NOMO-1 treated with DMSO at 0.1 percent for 48 hours (cell line): Measurements from ENCODE around the gene CD4.

Source experiments
- DNase-seq: peaks from one replicate; lab custom pipeline; 2025; ENCODE audit not compliant: unreplicated experiment; lab: John Stamatoyannopoulos, UW

The CD4 gene

DNA sequence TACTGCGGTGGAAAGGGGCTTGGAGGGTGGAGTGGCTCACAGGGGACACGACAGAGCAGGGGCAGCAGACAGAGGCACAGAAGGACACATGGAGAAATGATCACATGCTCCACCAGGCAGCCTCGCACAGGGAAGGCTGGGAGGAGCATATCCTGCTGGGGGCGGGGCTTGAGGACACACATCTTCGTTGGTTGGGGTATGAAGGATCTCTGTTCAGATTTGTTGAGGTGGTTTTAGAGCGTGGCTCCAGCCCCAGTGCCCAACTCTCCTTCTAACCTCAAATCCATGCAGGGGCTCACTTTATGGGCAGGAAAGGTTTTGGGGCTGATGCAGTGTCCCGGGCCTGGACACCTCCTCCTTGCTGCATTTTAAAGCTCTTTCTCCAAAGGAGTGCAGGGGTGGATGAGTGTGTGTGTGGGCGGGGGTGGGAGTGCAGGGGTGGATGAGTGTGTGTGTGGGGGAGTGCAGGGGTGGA, 38.1 kb downstream of the CD4 start:
- DNase-seq = no peak

DNA sequence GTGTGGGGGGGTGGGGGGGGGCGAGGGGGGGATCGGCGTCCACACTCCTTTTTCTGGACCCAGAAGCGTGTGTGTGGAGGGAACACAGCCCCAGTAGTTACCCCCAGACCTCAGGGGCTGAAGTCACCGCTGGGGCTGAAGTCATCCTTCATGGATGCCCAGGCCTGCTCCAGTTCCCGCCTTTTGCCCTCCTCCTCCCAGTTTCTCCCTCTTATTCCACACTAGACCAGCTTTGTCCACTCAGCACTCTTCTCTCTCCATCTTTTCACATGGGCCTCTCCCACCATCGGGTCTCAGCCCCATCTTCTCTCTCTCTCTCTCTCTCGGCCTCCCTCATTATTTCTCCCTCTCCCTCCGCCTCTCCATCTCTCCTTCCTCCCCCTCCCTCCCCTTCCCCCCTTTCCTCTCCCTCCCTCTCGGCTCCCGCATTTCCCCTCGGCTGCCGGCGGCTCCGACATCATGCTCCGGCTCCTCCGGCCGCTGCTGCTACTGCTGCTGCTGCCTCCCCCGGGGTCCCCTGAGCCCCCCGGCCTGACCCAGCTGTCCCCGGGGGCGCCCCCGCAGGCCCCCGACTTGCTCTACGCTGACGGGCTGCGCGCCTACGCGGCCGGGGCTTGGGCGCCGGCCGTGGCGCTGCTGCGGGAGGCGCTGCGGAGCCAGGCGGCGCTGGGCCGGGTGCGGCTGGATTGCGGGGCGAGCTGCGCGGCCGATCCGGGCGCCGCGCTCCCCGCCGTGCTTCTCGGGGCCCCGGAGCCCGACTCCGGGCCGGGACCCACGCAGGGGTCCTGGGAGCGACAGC, 38.9 kb downstream of the CD4 start, which contains the start of gene P3H3:
P3H3 (plus strand) TSS at position 426 of the 799 bp plus-strand sequence; CDS start at position 460, 34 bp downstream.
- DNase-seq = no peak

DNA sequence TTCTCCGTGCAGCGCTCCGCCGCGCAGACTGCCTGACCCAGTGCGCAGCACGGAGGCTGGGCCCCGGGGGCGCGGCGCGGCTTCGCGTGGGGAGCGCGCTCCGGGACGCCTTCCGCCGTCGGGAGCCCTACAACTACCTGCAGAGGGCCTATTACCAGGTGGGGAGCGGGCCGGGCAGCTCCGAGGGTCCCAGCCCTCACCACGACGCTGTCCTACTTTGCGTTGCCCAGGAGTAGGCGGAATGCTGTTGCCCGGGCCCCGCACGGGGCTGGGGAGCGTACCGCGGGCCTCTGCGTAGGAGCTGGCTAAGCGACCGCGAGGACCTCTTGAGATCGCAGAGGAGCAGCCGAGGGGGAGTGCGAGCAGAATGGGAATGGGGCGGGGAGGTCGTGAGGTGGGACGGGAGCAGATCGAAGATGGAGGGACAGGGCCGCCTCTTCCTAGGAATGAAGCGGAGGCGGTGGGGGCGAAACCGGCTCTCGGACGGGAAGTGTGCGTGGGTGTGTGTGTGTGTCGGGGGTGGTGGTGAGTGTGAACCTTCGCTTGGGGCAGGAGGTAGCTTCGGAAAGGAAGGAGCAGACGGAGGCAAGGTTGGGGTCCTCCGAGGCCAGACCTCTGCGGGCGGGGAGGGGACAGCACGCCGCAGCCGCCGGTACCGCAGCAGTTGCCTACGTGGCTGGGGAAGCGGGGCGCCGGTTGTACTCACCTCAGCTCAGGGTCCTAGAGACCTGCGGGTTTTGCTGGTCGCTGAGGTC, 39.6 kb downstream of the CD4 start:
- DNase-seq = no peak

DNA sequence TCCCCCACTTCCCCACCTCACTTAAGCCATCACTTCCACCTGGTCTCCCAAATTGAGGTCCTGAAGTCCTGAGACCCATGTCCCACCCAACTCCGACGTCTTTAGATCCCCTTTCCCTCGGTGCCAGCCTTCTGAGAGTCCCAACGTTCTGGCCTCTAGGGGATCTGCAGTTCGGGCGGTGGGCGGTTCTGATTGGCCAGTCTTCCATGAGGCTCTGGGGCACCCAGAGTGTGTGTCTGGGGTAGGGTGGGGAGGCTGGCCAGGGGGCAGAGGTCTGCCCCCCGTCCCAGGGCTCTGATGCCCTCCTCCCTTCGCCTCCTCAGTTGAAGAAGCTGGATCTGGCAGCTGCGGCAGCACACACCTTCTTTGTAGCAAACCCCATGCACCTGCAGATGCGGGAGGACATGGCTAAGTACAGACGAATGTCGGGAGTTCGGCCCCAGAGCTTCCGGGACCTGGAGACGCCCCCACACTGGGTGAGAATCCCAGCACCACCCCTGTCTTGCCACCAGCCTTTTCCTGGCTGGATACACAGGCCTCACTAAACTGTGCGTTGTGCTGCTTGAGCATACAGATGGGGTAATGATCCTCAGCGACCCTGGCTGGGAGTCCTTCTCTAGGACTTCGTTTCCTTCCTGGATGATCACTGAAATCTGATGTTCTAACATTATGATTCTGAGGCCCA, 40.4 kb downstream of the CD4 start:
- no peak for DNase-seq

DNA sequence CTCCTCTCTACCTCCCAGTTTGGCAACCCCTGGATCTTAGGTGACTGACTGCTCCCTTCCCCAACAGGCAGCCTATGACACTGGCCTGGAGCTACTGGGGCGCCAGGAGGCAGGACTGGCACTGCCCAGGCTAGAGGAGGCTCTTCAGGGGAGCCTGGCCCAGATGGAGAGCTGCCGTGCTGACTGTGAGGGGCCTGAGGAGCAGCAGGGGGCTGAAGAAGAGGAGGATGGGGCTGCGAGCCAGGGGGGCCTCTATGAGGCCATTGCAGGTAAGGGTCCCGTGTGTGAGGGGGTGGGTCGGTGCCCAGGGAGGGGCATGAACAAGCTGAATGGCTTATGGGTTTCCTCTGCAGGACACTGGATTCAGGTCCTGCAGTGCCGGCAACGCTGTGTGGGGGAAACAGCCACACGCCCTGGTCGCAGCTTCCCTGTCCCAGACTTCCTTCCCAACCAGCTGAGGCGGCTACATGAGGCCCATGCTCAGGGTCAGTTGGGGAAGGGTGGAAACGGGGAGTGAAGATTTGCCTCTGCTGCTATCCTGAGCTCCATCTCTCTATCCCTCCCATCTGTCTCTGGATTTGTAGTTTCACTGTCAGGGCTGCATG, 41.1 kb downstream of the CD4 start:
- DNase-seq = no peak

DNA sequence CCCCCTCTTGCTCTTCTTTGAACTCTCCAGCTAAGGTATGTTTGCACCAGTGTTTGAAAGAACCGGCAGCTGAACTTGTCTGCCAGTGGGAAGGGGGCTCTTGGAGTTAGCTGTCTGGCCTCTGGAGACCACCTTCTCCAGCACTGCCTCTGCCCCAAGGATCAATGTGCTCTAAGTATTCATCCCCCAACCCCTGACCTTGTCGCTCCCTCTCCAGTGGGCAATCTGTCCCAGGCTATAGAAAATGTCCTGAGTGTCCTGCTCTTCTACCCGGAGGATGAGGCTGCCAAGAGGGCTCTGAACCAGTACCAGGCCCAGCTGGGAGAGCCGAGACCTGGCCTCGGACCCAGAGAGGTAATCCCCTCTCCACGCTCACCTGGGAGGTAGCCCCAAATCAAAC, 41.7 kb downstream of the CD4 start:
- DNase-seq = no peak

DNA sequence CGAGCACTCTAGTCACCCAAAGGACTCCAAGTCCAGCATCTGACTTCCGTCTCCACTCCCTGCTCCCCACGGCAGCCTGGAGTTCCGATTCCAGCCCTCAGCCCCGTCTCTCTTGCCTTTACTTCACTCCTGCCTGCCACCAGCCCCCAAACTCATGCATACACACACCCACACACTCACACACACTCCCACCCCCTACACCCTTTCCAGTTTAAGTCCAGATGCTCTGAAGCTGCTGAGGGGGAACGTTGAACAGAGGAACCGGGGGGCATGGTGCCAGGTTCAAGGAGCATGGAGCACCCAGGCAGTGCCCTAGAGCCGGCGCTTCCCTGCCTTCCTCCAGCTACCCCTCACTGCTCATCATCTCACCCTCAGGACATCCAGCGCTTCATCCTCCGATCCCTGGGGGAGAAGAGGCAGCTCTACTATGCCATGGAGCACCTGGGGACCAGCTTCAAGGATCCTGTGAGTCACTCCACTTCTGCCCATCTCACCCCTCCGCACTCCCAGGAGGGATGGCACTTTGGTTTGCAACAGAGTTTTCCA, 42.2 kb downstream of the CD4 start:
- no peak for DNase-seq

DNA sequence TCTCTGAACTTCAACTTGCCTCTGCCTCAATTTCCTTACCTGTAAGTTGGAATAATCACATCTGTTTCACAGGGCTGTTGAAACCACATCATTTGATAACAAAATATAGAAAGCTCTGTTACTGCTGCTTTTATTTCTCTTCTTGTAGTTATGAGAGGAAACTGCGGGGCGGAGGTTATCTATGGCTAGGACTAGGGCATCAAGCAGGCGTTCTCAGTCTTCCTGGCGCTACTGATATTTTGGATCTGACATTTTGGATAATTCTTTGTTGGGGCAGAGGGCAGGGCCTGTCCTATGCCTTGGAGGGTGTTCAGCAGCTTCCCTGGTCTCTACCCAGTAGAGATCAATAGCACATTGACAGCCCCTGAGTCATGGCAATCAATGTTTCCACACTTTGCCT, 42.8 kb downstream of the CD4 start:
- DNase-seq = no peak

DNA sequence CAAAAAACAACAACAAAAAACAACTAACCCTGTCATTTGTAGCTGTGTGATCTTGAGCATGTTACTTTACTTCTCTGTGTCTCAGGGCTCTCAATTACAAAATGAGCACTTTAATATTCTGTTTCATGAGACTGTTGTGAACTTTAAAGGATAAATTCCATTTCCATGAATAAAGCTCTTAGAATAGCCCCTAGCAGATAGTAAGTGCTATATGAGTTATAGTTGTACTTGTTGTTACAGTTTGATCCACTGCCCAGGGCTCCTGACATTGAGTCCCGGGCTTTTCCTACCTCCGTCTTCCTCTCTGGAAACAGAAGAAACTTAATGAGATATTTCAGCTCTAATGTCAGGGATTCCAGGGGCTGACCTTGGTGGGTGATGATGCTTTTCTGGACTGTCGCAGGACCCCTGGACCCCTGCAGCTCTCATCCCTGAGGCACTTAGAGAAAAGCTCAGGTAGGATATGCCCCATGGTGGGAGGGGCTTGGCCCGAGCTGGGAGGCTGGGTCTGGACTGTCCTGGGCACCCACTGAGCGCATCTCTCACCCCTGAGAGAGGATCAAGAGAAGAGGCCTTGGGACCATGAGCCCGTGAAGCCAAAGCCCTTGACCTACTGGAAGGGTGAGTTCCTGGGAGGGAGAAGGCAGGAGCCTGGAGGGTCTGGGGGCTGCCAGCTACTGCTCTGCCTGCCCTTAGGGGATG, 44.0 kb downstream of the CD4 start:
- no peak for DNase-seq

DNA sequence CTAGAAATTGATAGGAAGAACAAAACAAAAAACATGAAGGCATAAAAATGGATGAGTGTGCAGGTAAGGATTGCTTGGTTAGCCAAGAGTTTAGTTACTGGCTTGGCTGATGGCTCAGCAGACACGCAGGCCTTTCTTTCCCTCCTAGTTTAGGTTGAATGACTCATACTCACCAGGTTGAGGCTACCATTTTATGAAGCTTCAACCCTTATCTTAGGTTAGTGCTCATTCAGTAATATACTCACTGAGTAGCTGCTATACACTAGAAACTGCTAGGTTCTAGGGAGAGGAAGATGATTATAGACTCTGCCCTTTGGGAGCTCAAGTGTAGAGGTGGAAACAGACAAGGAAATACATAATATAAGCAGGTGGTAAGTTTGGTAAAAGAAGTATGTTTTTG, 44.9 kb downstream of the CD4 start:
- no peak for DNase-seq

DNA sequence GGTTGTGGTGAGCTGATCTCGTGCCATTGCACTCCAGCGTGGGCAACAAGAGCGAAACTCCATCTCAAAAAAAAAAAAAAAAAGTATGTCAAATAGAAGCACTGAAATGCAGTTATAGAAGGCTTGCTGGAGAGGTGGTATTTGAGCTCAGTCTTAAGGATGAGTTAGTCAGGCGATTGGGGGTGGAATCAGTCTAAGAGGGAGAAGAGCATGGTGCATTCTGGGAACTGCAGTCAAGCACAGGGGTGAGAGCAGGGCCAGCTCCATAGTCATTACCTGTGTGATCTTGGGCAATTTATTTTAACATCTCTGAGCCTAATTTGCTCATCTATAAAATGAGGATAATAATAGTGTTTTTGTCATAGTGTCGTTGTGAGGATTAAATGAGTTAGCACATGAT, 45.5 kb downstream of the CD4 start:
- DNase-seq = no peak

DNA sequence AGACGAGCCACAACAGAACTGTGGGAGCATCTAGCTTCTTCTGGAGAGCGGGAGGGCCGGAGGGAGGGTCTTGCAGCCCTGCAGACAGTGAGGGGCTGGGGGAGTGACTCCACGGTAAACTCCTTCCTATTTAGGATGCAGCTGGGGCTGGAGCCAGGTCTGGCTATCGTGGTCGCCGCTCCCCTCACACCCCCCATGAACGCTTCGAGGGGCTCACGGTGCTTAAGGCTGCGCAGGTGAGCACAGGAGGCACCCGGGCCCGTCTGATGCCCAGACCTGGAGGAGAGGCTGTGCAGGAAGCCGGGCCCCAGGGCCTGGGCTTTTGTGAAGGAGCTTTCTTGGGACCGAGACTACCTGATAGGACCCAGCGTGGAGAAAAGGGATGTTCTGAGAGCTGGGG, 47.5 kb downstream of the CD4 start:
- DNase-seq = no peak

DNA sequence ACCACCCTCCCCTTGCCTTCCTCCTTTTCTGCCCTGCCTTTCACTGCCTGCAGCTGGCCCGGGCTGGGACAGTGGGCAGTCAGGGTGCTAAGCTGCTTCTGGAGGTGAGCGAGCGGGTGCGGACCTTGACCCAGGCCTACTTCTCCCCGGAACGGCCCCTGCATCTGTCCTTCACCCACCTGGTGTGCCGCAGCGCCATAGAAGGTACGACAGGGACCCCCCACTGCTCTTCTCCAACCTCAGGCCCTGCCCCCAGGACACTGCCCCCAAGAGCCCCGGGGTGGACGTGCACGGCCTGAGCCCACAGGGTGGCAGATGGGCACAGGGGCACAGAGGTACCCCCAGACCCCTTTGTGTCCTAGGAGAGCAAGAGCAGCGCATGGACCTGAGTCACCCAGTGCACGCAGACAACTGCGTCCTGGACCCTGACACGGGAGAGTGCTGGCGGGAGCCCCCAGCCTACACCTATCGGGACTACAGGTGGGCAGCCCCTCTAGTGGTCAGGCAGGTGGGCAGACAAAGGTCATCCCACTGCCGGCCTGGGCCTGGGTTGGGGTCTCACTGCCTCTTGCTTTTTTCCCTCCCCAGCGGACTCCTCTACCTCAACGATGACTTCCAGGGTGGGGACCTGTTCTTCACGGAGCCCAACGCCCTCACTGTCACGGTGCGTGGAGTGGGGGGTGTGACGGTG, 48.2 kb downstream of the CD4 start:
- no peak for DNase-seq

DNA sequence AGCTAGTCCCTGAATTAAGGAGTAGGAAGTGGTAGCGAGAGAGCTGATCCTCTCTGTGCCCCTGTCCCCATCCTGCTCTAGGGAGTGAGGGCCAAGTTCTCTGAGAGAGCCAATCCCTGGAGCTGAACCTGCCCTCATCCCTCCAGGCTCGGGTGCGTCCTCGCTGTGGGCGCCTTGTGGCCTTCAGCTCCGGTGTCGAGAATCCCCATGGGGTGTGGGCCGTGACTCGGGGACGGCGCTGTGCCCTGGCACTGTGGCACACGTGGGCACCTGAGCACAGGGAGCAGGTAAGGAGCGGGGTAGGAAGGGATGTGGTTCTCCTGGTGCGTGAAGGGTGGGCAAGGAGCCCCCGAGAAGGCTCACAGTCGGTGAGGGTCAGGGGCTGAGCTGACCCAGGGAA, 49.5 kb downstream of the CD4 start:
- DNase-seq = no peak

DNA sequence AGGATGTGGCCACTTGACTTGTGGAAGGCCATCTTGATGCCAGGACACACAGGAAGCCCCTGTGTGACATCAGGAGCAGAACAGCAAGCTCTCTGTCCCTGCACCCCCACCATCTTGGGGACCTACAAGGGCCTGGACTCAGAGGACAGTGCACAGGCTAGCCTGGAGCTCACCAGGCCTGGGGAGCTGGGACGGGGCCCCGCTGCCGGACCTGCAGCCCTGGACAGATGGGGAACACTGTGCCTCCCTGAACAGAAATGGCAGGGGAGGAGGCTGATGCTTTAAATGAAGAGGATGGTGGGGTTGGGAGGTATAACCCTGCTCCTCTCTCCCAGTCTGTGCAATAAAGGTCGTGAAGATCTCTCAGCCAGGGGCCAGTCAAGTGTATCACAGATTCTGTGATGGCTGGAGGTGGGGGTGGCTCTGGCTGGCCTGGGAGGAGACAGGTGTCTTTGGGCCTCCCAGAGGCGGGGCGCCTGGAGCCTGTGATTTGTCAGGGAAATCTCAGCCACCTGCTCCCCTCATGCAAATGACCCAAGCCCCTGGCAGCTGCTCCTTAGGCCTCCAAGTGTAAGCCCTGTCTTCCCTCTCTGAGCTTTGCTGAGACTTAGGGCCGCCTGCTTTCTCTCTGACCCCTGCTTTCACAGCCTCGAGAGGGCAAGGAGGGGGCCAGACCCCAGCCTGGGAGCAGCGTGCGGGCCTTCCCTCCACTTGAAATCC, 50.3 kb downstream of the CD4 start:
- DNase-seq = no peak

DNA sequence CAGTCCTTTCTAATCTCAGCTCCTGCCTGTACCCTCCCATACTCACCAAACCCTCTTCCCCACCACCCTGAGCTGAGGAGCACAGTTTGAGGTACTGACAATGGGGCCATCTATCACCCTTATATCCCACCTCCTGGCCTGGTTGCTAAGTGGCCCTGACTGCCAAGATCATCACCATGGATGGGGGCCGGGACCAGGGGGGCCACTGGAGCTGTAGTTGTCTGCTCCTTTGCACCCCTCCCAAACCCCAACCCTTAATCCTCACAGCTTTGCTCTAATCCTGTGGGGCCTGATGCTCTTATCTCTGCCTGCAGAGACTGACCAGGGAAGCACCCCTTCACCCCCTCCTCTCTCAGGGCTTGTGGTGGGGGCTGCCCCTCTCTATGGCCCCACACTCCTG, 51.0 kb downstream of the CD4 start:
- no peak for DNase-seq

DNA sequence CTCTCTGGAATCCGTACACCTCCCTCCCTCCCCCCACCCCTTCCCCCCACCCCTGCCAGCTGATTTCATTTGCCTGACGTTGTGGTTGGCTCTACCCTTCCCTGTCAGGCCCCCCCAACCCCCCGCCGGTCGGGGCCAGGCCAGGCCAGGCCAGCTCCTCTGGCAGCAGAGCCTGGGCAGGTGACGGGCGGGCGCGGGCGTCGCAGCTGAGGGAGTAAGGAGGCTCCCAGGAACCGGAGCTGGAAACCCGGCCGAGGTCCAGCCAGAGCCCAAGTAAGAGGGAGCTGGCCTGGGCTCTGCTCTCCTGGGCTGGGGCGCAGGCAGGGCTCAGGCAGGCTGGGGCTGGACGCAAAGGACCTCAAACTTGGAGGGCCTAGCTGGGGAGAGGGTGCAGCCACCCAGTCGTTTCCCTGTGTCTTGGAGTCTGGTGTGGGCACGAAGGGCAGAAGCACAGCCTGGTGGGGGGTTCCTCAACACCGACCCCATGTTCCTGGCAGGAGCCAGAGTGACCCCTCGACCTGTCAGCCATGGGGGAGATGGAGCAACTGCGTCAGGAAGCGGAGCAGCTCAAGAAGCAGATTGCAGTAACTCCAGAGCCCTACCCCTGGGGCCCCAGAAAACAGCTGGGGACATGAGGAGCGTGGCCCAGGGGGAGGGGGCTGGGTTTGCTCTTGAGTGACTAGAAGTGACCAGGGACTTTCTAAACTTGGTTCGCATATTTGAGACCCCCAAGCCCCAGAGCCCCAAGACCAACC, 51.6 kb downstream of the CD4 start, which contains the start of gene GNB3:
GNB3 (plus strand) TSS at position 165 of the 755 bp plus-strand sequence; CDS start at position 528, 363 bp downstream.
- DNase-seq = no peak

DNA sequence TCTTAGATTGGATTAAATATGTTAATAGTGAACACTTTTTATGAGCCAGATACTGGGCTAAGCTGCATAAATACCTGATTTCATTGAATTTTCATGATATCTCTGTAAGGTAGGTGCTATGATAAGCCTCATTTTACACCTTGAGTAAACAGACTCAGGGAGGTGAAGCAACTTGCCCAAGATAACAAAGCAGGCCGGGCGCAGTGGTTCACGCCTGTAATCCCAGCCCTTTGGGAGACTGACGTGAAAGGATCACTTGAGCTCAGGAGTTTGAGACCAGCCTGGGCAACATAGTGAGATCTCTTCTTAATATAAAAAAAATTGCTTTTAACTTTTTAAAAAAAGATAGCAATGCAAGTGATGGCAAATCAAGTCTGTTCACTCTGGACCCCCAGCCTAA, 52.7 kb downstream of the CD4 start:
- DNase-seq = no peak
